Measurements from ENCODE around the gene C1QBP.

The C1QBP gene

DNA sequence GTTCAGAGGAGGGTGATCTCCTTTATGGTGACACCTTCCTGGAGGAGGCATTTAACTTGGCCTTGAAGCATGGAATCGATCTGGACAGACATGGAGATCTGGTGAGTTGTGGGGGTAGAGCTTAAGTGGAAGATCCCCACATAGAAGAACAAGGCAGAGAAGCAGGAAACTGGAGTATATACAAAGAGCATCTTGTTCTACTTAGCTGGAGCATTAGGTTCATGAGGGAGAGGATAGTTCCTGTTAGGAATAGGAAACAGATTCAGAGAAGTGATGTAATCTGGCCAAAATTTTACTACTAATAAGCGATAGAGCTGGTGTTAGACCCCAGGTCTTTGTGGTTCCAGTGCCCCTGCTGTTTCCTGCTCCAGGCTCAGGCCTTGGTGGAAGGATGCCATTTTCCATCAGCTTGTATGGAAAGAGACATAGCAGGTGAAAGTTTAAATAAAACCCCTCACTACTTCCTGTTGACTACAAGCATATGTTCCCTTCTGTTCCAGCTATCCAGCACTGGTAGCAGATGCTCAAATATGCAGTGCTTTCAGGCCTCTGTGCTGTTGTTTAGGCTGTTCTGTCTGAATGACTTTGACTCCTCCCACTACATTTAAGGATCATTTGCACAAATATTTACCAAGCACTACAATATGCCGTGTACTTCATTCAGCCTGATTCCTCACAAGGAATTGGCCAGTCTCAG lies 9.6 kb downstream of the C1QBP start:
- in situ Hi-C loops (cut with HindIII; ENCODE audit: low pct_unique_long_range_greater_than_20kb, low sequenced_read_pairs) = no loop called here
- DNase-seq (ENCODE audit: low read depth in 1 of 2, low spot score in 1 of 2) = peak in 1 of 2 experiments; percentile 25
- TF ChIP-seq JUND (IDR thresholded peaks at IDR 0.05; ENCODE audit: low read depth) = no peak

DNA sequence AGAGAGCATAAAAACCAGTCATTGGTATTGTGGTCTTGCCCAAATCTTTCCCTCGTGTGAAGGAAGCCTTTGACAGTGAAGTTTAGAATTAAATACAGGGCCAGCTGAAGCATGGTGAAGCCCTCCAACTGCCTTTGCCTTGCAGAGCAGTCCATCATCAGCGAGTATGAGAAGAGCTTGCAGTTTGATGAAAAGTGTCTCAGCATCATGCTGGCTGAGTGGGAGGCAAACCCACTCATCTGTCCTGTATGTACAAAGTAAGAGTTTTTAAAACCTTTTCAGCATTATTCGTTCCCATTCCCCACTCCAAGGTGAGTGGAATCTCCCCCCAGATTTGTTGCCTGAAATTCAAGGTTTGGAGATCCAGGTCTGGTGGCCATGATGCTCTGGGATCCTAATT lies 13.1 kb downstream of the C1QBP start:
- no peak for TF ChIP-seq JUND (IDR thresholded peaks at IDR 0.05; ENCODE audit: low read depth)
- in situ Hi-C loops (cut with HindIII; ENCODE audit: low pct_unique_long_range_greater_than_20kb, low sequenced_read_pairs) = no loop called here
- DNase-seq (ENCODE audit: low read depth in 1 of 2, low spot score in 1 of 2) = no peak

DNA sequence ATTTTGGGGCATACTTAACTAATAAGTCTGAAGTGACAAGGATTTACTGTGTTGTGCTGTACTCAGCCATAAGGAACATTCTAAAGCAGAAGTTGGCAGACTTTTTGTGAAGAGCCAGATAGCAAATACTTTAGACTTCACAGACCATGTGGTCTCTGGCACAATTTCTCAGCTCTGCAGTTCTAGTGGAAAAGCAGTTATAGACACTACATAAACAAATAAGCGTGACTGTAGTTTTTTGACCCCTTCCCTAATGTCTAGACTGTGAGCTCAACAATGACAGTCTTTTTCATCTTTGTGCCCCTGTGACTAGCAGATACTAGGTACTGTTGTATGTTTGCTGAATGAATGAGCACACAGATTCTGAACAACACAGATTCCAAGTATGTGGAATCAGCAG lies 14.0 kb downstream of the C1QBP start:
- TF ChIP-seq JUND (IDR thresholded peaks at IDR 0.05; ENCODE audit: low read depth) = no peak
- no peak for DNase-seq (ENCODE audit: low read depth in 1 of 2, low spot score in 1 of 2)
- in situ Hi-C loops (cut with HindIII; ENCODE audit: low pct_unique_long_range_greater_than_20kb, low sequenced_read_pairs) = no loop called here

DNA sequence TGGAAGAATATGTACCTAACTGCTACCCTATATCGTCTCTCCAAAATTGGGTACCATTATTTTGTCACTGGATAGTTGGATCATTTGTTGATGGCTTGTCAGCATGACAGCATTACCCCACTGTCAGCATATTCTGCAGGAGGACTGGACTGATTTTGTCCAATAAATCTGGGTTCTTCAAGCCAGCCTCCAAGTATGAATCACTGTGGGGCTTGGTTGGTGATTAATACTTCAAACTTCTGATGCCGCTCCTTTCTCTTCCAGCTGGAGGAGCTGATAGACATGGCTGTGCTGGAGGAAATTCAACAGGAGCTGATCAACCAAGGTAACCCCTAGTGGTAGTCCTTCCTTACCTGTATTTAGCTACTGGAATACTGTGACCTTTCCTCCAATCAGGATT lies 16.4 kb downstream of the C1QBP start:
- DNase-seq (ENCODE audit: low read depth in 1 of 2, low spot score in 1 of 2) = no peak
- no peak for TF ChIP-seq JUND (IDR thresholded peaks at IDR 0.05; ENCODE audit: low read depth)
- in situ Hi-C loops (cut with HindIII; ENCODE audit: low pct_unique_long_range_greater_than_20kb, low sequenced_read_pairs) = no loop called here

DNA sequence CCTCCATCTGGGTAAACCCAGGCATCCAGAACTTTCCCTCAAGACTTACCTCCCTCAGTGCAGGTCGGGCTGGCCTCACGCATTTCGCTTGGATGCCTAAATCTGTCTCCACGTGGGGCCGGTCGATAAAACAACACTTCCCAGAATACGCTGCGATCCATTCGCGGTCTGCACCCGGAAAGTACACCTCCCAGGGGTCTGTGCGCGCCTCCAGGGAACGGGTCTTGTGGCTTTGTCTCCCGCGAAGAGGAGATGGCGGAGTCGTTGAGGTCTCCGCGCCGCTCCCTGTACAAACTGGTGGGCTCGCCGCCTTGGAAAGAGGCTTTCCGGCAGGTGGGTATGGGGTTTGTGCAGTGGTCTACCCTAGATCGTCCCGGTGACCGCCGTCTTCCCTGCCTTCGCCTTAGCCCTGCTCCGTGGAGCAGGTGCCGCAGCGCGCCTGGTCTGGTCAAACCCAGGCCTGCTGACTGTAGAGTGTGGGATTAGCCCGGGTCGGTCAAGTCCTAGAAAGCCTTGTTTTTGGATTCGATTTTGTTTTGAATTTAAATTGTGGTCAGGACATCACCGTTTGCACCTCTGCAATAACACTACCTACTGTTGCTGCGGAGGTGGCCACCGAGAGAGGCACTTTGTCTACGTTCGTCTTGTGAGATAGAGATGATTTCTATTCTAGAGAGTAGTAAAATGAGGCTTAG lies 18.8 kb downstream of the C1QBP start, which contains the start of gene RPAIN:
Gene RPAIN (plus strand): TSS at position 224 of the 695 bp plus-strand sequence. CDS start 29 bp downstream, at position 253.
- DNase-seq (ENCODE audit: low read depth in 1 of 2, low spot score in 1 of 2) = peak in 1 of 2 experiments; percentile 67
- in situ Hi-C loops (cut with HindIII; ENCODE audit: low pct_unique_long_range_greater_than_20kb, low sequenced_read_pairs) = no loop called here
- TF ChIP-seq JUND (IDR thresholded peaks at IDR 0.05; ENCODE audit: low read depth) = no peak

DNA sequence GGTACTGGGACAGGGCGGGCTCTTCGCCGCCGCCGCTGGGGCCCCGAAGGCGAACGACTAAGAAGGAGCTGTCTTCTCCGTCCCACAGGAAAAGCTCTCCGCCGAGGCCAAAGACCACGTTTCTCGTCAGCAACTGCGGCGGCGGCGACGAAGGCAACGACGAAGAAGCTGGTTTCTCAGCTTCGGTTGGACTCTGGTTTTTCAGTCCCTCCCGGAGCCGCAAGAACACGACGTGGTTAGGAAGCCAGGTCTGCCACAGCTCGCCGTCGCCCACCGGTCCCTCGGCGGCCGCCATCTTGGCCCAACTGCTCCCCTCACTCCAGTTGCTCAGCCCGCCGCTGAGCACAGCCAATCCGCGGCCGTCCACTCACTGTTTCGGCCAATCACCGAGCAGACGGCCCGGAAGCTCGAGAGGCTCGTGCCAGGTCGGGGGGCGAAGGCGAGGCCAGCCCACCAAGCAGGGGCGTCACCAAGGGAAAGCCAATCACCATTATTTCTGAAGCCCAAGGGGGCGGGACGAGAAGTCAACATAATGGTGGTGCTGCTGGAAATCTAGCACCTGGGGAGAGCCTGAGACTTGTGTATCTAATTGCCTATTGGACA lies 19.5 kb downstream of the C1QBP start, which contains the start of gene NUP88:
Gene NUP88 (minus strand): TSS at position 307 of the 603 bp plus-strand sequence. CDS start 12 bp downstream, at position 295.
- TF ChIP-seq JUND (IDR thresholded peaks at IDR 0.05; ENCODE audit: low read depth) = no peak
- peak; percentile 86 to 97 for DNase-seq (ENCODE audit: low read depth in 1 of 2, low spot score in 1 of 2)
- in situ Hi-C loops (cut with HindIII; ENCODE audit: low pct_unique_long_range_greater_than_20kb, low sequenced_read_pairs) = no loop called here

DNA sequence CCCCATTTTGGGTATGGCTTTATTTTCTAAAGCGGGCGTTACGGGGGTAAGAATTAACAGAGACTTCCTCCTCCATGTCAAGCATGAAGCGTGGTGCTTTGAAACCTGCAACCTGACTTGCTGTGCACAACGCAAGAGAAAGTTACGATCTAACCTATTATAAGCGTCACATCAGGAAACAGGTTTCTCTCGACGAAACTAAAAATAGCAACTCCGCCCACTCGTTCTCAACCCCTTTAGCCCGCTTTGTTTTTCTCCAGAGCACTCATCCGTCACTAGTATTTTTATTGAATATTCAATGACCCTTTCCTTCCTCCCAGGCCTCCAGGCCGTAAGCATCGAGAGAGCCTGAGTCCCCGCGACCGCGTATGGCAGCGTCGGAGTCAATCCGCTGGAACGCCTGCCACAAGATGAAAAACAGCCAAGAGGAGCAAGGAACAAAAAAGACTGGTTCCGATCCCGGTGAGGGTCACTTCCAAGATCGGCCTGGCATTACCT lies 20.0 kb downstream of the C1QBP start:
- no peak for TF ChIP-seq JUND (IDR thresholded peaks at IDR 0.05; ENCODE audit: low read depth)
- peak in 1 of 2 experiments; percentile 70 for DNase-seq (ENCODE audit: low read depth in 1 of 2, low spot score in 1 of 2)
- in situ Hi-C loops (cut with HindIII; ENCODE audit: low pct_unique_long_range_greater_than_20kb, low sequenced_read_pairs) = no loop called here

DNA sequence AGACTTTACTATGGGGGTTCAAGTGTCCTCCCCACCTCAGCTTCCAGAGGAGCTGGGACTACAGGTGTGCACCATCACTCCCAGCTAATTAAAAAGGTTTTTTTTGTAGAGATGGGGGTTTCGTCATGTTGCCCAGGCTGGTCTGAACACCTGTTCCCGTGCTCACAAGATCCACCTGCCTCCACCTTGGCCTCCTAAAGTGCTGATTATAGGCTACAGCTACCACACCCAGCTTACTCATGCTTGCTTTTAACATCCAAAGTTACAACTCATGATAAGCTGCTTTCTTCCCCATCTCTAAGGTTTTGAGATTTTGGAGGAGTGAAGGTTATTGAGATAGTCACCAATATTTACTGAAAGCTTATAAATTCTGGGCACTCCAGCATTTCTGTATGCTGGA lies 22.1 kb downstream of the C1QBP start:
- in situ Hi-C loops (cut with HindIII; ENCODE audit: low pct_unique_long_range_greater_than_20kb, low sequenced_read_pairs) = no loop called here
- no peak for TF ChIP-seq JUND (IDR thresholded peaks at IDR 0.05; ENCODE audit: low read depth)
- no peak for DNase-seq (ENCODE audit: low read depth in 1 of 2, low spot score in 1 of 2)

DNA sequence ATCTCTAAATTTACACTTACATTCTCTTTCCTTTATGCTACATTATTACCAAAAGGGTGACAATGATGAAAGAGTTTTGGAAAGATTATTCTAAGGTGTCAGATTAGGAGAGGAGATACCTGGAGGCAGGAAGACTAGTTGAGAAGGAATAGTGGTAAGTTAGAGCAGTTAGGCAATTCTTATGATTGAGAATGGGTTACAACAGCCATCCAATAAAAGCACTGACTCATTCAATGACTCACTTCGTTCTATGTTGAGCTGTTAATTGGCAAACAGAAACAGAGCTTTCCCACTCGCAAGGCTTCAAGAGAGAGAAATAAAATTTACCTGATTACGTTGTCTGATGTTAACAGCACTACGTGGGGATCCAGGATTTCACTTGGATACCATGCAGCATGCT lies 25.3 kb downstream of the C1QBP start:
- in situ Hi-C loops (cut with HindIII; ENCODE audit: low pct_unique_long_range_greater_than_20kb, low sequenced_read_pairs) = no loop called here

DNA sequence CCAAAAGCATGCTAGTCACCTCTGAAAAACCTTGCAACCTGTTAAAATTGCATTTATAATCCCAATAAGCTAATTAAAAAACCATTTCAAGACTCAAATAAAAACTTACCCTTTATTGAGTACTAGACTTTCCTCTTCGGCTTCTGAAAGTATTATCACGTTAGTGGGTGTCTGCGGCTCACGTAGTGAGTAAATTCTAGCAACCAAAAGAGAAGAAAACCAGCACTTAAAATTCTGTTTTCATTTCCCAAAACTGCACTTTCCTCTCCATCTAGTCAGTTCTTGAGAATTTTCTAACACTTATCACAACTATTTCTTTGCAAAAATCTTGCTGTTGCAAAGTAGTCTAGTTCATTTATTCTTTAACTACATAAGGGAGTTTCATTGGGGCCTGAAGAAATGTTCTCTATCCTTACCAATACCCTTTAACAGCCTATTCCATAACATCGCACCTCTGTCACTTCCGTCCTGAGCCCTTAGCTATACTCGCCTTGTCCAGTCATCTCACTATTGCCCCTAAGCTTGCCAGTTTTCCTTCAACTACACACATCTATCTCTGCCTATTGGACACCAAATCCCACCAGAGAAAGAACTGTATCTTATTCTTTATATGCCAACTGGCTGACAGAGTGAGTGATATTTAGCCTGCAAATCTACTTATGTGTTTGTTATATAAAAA lies 28.2 kb downstream of the C1QBP start:
- no peak for DNase-seq (ENCODE audit: low read depth in 1 of 2, low spot score in 1 of 2)
- no peak for TF ChIP-seq JUND (IDR thresholded peaks at IDR 0.05; ENCODE audit: low read depth)
- in situ Hi-C loops (cut with HindIII; ENCODE audit: low pct_unique_long_range_greater_than_20kb, low sequenced_read_pairs) = no loop called here

More for the DNA sequence above, 25.3 kb downstream of the C1QBP start:
- no peak for DNase-seq (ENCODE audit: low read depth in 1 of 2, low spot score in 1 of 2)
- TF ChIP-seq JUND (IDR thresholded peaks at IDR 0.05; ENCODE audit: low read depth) = no peak

DNA sequence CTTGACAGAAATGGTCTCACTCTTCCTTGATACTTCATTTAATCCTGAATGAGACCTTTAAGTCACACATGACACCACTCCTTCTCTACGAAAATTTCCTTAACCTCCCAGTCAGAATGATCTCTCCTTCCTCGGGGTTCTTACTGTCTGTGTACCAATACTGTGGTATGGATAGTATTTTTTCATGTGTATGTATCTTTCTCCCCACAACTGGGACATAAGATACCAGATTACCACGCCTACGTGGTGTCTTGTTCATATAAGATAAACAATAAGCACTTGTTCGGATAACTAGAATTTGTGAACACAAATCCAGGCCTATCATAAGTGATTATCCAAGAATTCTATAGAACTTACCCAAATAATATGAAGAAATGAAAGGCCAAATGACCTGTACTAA lies 30.8 kb downstream of the C1QBP start:
- DNase-seq (ENCODE audit: low read depth in 1 of 2, low spot score in 1 of 2) = no peak
- no peak for TF ChIP-seq JUND (IDR thresholded peaks at IDR 0.05; ENCODE audit: low read depth)

DNA sequence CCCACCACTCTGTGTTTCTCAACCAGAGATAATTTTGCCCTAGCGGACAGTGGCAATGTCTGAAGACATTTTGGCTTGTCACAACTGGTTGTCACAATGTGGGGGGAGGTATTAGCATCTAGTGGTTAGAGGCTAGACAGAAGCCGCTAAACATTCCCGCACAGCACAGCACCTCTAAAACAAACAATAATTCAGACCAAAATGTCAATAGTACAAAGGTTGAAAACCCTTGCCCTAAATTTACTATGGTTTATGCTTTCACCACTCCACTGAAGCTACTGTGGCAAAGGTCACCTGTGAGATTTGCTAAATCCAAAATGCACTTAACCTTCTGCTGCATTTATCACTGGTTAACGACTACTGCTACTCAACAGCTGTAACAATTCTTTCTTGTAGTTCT lies 33.6 kb downstream of the C1QBP start:
- no peak for TF ChIP-seq JUND (IDR thresholded peaks at IDR 0.05; ENCODE audit: low read depth)
- no peak for DNase-seq (ENCODE audit: low read depth in 1 of 2, low spot score in 1 of 2)
- in situ Hi-C loops (cut with HindIII; ENCODE audit: low pct_unique_long_range_greater_than_20kb, low sequenced_read_pairs) = no loop called here

More for the DNA sequence above, 30.8 kb downstream of the C1QBP start:
- in situ Hi-C loops (cut with HindIII; ENCODE audit: low pct_unique_long_range_greater_than_20kb, low sequenced_read_pairs) = no loop called here
